Measurements from ENCODE around the gene SLC22A23.

The SLC22A23 gene

DNA sequence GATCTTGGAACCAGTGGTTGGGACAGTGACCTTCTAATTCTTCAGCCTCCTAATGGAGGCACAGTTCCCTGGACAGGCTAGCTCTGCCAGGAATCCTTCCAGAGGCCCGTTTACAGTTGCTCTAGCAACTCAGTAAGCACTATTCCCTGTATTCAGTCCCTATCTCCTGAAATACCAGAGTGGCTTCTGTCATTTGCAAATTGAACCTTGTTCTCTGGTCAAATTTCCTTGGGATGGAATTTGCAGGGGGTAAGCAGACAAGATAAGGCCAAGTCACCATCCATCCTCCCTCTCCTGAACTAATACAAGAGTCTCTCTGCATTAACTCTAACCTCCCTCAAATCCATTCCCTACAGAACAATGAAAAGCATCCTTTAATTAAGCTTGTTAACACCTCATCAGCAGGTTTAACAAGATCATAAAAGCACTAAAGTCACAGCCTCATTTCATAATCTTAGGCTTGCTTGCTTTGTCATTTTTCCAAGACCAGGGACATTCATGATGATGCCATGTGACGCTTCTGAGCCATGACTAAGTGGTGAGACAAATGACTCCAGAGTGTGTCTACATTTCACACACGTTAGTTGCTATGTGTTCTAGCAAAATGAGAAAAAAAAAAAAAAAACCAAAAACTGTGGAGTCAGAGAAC is 37.1 kb downstream of the SLC22A23 start:
- DNase-seq: no peak

- DNase-seq: peak; percentile 25
These were observed 38.3 kb downstream of the SLC22A23 start for GRCh38 chr6:3418496-3419060.

DNA sequence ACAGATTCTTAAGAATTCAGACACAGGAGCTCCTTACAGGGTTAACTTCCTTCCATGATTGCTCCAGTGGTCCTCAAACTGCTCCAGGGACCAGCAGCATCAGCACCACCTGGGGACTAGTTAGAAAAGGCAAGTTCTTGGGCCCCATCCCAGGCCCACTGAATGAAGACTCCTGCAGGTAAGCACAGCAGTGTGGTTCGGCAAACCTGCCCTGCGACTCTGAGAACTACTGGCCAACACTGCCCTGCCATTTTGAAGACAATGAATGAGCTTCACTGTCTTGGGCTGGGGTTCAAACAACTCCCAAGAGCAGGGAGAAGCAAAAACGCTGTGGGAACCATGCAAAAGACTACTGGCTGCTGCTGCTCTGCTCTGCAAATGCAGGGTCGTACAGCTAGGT is 39.4 kb downstream of the SLC22A23 start:
- DNase-seq: no peak

- no peak for DNase-seq
These were observed 41.4 kb downstream of the SLC22A23 start for GRCh38 chr6:3415490-3415889.

GRCh38 chr6:3415082-3415453 is 41.8 kb downstream of the SLC22A23 start:
- DNase-seq: no peak

GRCh38 chr6:3414327-3415081 is 42.3 kb downstream of the SLC22A23 start:
- DNase-seq: no peak

DNA sequence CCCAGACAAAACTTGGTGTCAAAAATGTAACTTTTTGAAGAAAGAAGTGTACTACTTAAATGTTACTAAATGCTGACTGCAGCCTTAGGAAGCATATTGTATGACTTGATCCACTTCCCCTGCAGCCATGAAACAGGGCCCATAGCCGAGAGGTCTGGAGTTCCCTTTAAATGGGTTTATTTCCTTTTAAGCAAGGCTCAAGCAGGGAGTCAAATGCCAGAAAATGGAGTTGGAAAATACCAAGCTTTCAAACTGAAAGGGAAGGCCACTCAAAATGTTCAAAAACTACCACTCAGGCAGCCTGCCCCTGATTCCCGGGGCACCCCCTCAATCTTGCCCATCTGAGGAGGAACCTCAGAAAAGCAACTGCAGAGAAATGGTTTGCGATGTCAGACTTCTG is 43.3 kb downstream of the SLC22A23 start:
- DNase-seq: no peak

GRCh38 chr6:3412779-3413500 is 43.9 kb downstream of the SLC22A23 start:
- no peak for DNase-seq

DNA sequence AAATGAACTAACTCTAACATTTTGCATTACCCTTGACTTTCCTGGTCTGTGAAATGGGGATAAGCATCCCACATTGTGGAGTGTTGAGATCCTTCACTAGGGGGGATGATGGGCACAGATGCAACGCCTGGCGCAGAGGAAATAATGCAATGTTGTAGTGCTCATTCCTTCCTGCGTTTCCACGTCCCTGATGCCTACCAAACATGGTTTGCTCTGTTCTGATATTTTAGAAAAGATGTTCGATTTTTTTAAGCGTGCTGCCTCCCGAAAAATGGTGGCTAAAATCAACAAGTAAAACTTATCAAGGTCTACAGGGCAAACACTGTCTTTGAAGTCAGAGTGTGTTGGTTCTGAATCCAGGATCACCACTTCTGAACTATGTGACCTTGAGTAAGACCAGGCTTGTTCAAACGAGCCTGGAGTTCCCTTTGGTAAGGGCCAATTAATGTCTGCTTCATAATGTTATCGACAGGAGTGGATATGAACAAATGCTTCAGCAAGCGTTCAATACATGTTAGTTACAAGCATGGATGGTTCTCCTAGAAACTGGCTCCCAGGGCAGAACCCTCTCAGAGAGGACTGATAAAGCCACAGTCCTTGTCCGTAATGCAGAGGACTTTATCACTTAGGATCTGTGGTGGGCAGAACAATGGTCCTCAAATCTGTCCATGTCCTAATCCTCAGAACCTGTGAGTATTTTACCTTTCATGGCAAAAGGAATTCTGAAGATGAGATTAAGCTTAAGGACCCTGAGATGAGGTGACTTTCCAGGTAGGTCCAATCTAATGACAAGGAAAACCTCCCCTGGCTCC is 44.7 kb downstream of the SLC22A23 start:
- no peak for DNase-seq

- peak; percentile 90 for DNase-seq
These were observed 46.2 kb downstream of the SLC22A23 start for GRCh38 chr6:3410385-3411360.

DNA sequence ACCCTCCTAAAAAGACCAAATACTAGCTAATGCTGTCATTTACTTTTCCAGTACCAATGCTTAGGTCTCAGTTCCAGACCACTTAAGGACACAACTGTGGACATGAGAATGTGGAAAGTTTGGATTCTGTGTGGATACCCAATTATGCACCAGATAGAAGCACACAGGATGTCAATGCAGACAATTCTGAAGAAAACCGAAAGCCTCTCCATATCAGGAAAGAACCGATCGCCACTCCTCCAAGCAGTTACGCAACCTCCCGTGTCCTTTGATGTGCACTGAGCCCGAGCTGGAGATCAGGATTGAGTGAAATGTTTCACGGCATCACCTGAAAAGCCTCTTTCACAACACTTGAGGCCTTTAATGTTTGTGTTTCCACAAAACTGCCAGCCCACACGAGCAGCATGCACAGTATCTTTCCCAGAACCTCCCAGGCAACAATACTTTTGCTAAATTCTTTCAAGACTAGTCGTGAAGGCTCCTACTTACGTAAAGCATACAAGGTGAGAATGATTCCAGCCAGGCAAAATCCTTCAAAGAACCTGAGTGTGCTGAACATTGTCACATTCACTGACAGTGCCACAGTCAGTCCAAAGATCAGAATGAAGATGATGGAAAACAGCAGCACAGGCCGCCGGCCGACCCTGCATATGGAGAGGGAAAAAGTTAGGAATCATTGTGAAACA is 47.0 kb downstream of the SLC22A23 start:
- DNase-seq: no peak

DNA sequence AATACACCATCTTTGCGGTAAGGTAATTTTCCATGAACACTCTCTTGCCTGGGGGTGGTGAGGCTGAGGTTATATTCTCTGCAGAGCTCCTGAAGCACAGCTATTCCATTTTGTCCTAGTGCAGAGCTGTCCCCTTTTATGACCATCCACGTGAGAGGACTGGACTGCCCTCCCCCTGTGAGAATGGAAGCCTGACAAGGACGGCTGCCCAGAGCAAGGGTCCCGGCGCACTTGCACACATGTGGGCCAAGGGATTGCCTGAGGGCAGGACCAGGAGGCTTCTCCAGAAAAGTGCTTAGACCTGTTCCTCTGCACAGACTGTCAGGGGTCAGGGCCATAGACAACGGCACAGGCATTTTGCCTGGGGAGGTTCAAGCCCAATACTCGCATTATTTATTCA is 48.2 kb downstream of the SLC22A23 start:
- no peak for DNase-seq

- peak; percentile 55 for DNase-seq
These were observed 49.0 kb downstream of the SLC22A23 start for GRCh38 chr6:3407840-3408239.

- no peak for DNase-seq
These were observed 49.7 kb downstream of the SLC22A23 start for GRCh38 chr6:3406891-3407809.

DNA sequence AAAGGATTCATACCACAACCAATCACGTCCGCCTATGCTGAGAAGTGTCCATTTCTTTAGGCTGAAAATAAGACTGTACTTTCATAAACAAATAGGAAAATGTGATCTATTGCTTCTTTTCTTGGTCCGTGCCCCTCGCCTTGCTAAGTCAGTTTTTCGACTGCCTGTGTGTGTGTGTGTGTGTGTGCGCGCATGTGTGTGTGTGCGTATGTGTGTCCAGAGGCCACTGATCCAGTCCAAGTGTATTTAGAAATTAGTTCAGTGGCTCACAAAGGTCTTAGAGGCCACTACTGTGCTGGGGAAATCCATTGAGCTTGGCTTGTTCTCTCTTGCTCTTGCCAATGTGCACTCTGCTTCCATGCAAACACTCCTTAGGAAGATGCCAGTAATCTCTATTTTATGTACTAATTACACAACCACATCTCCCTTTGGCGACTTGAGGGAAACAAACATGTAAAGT is 50.5 kb downstream of the SLC22A23 start:
- no peak for DNase-seq

DNA sequence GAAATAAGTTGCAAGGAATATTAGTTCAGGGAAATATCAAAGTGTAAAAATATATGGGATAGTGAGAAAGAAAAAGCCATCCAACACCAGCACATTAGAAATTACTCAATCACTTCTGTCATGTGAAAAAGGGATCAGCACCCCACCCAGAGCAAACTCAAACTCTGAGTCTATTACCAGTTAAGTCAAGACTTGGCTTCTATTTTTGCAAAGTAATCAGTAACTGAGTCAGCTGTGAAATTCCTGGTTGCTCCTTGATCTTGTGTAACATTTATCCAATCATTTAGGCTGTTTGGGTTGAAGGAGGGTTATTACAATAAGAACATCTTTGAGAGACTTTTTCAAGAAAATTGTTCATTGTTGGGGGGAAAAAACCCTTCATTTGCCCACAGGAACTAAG is 51.2 kb downstream of the SLC22A23 start:
- DNase-seq: no peak

- DNase-seq: no peak
These were observed 51.7 kb downstream of the SLC22A23 start for GRCh38 chr6:3405182-3405518.

- peak; percentile 89 for DNase-seq
These were observed 53.3 kb downstream of the SLC22A23 start for GRCh38 chr6:3403238-3404173.

Measured in NCI-H2171 treated with DMSO at 0.1 percent for 48 hours (cell line).